Stimulated activated CD8-positive, alpha-beta memory T cell treated with anti-CD3 and anti-CD28 coated beads, Interleukin-4, amount 100 ng/mL, for 48 hours (primary cell): ENCODE results near the gene CLDN6.

ENCODE experiments used
- DNase-seq: peaks from one replicate; pipeline ENCODE4 v3.0.0-alpha.2; 2020

CLDN6 gene

DNA sequence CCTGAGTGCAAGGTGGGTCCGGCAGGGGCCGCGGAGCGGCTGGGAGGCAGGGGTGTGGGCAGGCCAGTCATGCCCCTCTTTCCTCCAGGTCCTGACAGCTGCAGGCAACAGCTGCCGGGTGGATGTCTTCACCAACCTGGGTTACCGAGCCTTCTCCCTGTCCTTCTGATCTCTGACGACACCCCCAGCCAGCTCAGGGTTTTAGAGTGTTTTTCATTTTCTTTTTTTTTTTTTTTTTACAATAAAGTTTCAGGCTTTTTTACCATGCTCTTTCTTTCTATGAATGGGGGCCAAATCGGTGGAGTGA lies 9.5 kb upstream of the CLDN6 start:
- DNase-seq = no peak

GRCh38 chr16:3026609-3027488 lies 8.9 kb upstream of the CLDN6 start:
- DNase-seq = no peak

GRCh38 chr16:3026003-3026378 lies 8.0 kb upstream of the CLDN6 start:
- DNase-seq = no peak

GRCh38 chr16:3025032-3026002 lies 7.3 kb upstream of the CLDN6 start:
- DNase-seq = no peak

DNA sequence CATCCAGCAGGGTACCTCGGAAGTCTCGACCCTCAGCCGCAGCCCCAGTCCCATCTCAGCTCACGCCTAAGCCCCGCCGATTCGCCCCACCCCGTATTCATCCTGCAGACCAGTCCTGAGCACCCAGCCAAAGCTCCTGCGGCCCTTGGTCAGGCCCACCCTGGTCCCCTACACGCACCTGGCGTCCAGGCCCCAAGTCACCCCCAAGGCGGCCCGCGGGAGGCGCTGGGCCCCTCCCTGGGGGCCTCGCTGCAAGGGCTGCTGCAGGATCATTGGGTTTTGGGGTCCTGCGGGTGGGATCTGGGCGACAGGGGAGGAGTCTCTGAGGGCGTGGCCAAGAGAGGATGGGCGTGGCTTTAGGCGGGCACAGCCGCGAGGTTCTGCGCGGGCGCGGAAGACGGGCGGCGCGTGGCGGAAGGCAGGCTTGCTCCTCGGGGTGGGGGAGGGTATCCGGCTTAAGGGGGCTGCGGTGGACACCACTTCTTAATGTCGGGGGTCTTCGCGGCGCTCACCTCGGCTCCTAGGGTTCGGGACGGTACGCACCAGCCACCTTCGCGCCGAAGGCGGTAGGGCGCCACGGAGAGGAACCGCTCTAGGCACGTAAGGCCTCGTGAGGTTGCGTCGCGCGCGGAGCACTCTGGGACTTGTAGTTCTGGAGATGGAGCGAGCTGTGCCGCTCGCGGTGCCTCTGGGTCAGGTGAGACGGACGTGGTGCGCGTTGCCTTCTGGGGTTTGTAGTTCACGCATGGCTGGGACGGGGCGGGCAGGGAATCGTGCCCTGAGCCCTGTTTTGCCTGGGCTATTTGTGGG lies 5.9 kb upstream of the CLDN6 start, which contains the start of the genes HCFC1R1 and THOC6:
Gene HCFC1R1 (minus strand): TSS at position 274 of the 810 bp plus-strand sequence. CDS start 1 bp downstream, at position 273.
Gene THOC6 (plus strand): TSS at position 367 of the 810 bp plus-strand sequence. CDS start 292 bp downstream, at position 659.
- DNase-seq = peak; percentile 97

DNA sequence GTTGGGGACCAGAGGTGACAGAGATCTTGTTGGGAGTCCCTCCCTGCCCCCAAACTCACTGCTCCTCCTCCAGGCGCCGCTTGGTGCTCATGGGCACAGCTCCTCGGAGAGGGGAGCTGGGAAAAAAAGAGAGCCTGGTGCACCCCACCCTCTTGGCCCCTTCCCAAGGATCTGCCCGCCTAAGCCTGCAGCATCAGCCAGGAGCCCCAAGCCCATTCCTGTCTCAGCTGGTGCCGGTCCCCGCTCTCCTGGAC lies 5.4 kb upstream of the CLDN6 start:
- DNase-seq = no peak

DNA sequence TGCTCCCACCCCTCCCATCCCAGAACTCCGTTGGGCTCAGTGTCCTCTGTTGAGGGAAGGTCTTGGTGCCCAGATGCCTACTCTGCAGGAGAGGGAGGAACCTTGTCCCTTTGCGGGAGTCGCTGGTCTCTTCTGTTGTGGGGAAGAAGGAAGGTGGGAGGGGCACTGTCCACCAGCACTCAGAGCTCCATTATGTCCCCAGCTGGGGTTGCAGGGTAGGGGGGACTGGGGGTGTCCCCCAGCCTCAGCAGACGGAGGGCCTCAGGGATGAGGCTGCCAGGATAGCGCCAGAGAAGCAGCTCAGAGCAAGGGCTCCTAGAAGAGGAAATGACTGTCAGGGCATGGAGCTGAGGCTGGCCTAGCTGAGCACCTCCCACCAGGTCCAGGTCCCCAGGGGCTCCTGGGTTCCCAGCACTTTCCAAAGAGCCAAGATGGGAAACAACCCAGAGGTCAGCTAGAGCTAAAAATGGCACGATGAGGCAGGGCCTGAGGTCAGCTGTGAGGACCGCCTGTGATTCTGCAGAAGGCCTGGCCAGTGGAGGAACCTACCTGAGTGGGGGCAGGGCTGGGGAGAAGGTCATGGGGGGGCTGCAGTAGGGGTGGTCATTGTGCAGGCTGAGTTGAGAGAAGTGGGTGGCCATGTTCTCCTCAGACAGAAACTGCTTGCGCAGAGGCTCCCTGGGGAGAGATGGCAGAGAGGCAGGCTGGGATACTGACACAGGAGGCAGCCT lies 4.9 kb upstream of the CLDN6 start:
- peak; percentile 60 for DNase-seq

DNA sequence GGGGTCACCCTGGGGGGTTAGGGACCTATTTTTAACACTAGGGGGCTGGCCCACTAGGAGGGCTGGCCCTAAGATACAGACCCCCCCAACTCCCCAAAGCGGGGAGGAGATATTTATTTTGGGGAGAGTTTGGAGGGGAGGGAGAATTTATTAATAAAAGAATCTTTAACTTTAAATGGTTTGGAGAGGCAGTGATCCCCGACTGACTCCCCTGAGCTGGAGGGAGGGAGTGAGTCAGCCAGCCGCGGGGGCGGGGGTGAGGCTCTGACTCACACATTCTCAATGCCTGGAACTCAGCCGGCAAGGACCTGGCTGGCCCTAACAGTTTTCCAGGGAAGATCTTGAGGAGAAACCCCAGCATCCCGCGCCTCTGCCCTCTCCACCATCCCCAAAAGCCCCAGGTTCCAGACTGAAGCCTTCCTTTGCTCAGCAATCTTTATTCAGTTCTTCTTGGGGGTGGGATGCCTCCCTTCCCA lies 4.3 kb upstream of the CLDN6 start:
- peak; percentile 94 for DNase-seq

DNA sequence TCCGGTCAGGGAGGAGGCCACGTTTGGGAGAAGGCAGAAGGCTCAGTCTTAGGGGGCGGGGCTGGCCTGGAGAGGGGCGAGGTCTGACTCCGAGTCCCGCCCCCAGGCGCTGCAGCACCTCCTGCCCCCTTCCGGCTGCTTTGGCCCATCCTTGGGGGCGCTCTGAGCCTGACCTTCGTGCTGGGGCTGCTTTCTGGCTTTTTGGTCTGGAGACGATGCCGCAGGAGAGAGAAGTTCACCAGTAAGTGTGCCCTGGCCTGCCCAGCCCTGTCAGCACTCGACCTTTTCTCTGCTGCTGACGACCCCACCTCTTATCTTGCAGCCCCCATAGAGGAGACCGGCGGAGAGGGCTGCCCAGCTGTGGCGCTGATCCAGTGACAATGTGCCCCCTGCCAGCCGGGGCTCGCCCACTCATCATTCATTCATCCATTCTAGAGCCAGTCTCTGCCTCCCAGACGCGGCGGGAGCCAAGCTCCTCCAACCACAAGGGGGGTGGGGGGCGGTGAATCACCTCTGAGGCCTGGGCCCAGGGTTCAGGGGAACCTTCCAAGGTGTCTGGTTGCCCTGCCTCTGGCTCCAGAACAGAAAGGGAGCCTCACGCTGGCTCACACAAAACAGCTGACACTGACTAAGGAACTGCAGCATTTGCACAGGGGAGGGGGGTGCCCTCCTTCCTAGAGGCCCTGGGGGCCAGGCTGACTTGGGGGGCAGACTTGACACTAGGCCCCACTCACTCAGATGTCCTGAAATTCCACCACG lies 3.6 kb upstream of the CLDN6 start:
- peak; percentile 92 for DNase-seq

DNA sequence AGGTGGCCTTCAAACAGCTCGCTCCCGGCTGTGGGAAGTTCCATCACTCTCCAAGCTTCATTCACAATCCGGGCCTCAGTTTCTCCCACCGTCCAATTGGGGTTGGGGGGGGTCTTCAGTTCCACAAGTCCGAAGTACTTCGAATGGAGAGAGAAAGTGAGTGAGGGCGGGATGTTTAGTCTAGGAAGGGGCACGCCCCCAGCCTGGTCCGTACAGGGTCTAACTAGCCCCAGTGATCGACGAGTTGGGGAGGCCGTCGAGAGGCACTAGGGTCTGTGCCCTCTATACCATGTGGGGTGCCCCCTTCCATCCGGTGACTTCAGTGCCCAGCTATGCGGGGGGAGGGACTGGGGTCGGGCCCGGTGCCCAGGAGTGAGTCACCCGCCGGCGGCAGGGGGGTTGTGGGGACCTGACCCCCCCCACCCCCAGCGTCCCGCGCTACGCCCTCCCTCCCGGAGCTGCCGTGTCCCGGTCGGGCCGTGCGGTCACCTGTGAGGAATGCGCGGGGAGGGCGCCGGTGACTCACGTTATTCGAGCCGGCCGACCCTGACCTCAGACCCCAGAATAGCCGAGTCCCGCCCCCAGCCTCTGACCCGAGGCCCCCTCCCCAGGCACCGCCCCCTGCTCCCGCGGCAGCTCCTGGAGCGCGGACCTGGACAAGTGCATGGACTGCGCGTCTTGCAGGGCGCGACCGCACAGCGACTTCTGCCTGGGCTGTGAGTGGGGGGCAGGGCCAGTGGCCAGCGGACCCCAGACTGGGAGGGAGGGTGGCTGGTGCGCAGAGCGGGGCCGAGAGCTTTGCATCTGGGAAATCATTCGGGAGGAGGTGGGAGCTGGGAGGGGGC lies 2.8 kb upstream of the CLDN6 start:
- DNase-seq = peak; percentile 66

DNA sequence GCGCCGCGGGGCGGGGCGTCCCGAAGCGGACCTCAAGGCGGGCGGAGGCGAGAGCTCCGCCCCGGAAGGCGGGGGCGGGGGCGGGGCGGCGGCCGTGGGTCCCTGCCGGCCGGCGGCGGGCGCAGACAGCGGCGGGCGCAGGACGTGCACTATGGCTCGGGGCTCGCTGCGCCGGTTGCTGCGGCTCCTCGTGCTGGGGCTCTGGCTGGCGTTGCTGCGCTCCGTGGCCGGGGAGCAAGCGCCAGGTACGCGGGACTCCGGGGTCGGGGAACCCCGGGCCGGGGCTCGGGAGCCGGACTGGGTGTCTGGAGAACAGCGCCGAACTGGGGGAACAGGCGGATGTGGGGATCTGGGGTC lies 2.2 kb upstream of the CLDN6 start, which contains the start of gene TNFRSF12A:
Gene TNFRSF12A (plus strand): TSS at position 122 of the 357 bp plus-strand sequence. CDS start 30 bp downstream, at position 152.
- DNase-seq = peak; percentile 80

GRCh38 chr16:3019594-3020246 lies 1.7 kb upstream of the CLDN6 start:
- DNase-seq = no peak

DNA sequence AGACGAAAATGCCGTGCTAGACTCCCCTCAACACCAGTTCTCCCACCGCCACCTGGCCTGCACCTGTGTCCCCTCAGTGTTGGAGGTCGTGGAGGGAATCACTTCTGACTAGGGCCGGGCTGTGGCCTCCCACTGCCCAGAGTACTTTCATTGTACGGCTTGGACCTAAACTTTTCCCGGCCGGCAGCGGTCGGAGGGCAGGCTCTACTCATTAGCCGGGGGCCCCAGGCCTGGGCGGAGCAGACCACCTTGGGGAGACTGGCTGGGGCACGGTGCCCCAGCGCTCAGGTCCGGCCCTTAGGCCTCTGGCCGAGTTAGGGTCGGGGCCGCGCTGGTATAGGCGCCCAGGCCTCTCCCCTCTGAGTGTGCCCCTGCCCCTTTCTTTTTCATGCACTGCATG lies 639 bp downstream of the CLDN6 start:
- no peak for DNase-seq

DNA sequence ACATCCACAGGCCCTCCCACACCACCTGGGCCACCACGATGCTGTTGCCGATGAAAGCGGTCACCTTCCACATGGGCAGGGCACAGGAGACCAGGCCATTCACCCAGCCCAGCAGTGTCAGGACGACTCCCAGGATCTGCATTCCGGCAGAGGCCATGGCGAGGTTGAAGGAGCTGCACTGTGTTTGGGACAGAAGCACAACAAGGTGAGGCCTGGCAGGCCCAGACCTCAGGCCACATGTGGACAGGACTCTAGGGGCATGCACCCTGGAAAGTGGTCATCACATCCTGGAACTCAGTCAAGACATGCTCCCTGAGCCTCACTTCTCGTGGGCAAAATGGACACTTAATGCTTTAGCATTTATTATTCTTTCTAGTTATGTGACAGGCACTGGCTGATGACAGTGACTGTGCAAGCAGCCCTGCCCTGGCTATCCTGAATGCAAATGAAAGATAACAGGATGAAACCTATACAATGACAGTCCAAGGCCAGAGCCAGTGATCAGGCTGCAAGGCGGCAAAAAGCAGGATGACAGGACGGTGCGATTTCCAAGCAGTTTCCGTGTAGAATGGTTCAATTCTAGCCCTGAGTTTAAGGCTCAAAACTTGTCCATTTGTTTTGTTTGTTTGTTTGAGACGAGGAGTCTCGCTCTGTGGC lies 2.0 kb downstream of the CLDN6 start:
- no peak for DNase-seq

GRCh38 chr16:3014971-3015370 lies 3.0 kb downstream of the CLDN6 start:
- DNase-seq = no peak

GRCh38 chr16:3013998-3014690 lies 3.8 kb downstream of the CLDN6 start:
- no peak for DNase-seq

DNA sequence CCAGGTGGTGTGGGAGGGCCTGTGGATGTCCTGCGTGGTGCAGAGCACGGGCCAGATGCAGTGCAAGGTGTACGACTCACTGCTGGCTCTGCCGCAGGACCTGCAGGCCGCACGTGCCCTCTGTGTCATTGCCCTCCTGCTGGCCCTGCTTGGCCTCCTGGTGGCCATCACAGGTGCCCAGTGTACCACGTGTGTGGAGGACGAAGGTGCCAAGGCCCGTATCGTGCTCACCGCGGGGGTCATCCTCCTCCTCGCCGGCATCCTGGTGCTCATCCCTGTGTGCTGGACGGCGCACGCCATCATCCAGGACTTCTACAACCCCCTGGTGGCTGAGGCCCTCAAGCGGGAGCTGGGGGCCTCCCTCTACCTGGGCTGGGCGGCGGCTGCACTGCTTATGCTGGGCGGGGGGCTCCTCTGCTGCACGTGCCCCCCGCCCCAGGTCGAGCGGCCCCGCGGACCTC lies 4.5 kb downstream of the CLDN6 start:
- DNase-seq = no peak

DNA sequence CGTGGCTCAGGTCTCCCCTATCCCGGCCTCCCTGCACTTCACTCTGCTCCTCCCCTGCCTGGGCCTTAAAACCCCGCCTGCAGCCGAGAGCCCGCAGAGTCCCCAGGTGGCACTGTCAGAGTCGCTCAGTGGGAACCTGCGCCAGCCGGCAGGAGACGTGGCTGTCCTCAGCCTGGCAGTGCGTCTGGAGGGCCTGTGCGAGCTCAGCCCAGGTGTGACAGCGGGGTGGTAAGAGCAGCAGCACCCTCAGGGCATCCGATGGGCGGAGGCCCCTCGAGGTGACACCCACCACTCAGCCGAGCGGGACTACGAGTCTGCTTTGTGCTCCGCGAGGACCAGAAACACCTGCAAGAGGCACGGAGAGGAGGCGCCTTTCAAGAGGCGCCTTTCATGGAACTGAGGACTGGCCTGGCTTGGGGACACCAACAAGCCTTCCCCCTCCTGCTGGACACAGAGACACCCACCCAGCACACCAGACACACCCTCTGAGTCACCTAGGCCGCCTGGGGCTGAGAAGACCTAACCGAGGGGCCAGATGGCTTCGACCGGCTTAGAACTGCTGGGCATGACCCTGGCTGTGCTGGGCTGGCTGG lies 5.1 kb downstream of the CLDN6 start, which contains the start of gene CLDN9:
Gene CLDN9 (plus strand): TSS at position 96 of the 593 bp plus-strand sequence. CDS start 440 bp downstream, at position 536.
- DNase-seq = no peak
